WTC11 (cell line): ENCODE data around the gene TRNAU1AP.

ENCODE experiments used
- ATF2 ChIP-seq: sonication (generic); formaldehyde crosslinking; IDR thresholded peaks from 2 replicates; pipeline ENCODE4 v1.8.1; 2022; ENCODE audit warnings: low read depth, missing genetic modification reagents, borderline replicate concordance
- CTCF ChIP-seq: fragments of 200-600 bp; IDR thresholded peaks from 2 replicates; pipeline ENCODE4 v1.8.0; 2022; ENCODE audit warnings: antibody characterized with exemption
- E2F4 ChIP-seq: sonication (generic); formaldehyde crosslinking; IDR thresholded peaks from 2 replicates; pipeline ENCODE4 v1.8.1; 2022; ENCODE audit warnings: low read depth, mild to moderate bottlenecking, moderate library complexity, missing genetic modification reagents, borderline replicate concordance
- FOXP1 ChIP-seq: sonication (generic); formaldehyde crosslinking; IDR thresholded peaks from 2 replicates; pipeline ENCODE4 v1.8.0; 2022; ENCODE audit warnings: missing genetic modification reagents, mild to moderate bottlenecking, moderate library complexity, borderline replicate concordance
- IRF1 ChIP-seq: sonication (generic); formaldehyde crosslinking; IDR thresholded peaks from 2 replicates; pipeline ENCODE4 v1.8.0; 2023; ENCODE audit warnings: missing genetic modification reagents
- PRRX2 ChIP-seq: fragments of 250-450 bp; sonication (Bioruptor Pico); IDR thresholded peaks from 2 replicates; pipeline ENCODE4 v1.8.0; 2021; ENCODE audit warnings: mild to moderate bottlenecking

GRCh38 chr1:28508435-28508754, 44.5 kb upstream of the TRNAU1AP start:
- TF ChIP-seq CTCF, result no peak
- no peak for TF ChIP-seq ATF2 (CRISPR knock-in tag)
- peak; percentile 98 for TF ChIP-seq PRRX2 (CRISPR knock-in tag)
- TF ChIP-seq E2F4 (CRISPR knock-in tag), result no peak
- no peak for TF ChIP-seq IRF1 (CRISPR knock-in tag)
- no peak for TF ChIP-seq FOXP1 (CRISPR knock-in tag)
